ENCODE measurements around the gene MAPKAPK5. TPM values are rescaled to one million over a fixed set of nuclear protein-coding genes. Genes with fewer than 3 reads are reported as not detected.
"Not testable (repeated sequence)": the region's sequence is repeated elsewhere in the genome, so short reads cannot be mapped to it uniquely, and the experiment has no call there.

Gene MAPKAPK5
- total RNA-seq, 1 donor from 2014 or later = 68.1 TPM

- H3K27me3 Mint-ChIP-seq (ENCODE audit: low read depth); DNase-seq (ENCODE audit: low spot score); H3K4me3 Mint-ChIP-seq (ENCODE audit: low read depth); H3K27ac Mint-ChIP-seq; intact Hi-C loops (cut with micrococcal nuclease); H3K9me3 Mint-ChIP-seq: not testable (repeated sequence)
- peaks cover 21% of the 10 kb centered on the region for H3K36me3 Mint-ChIP-seq (ENCODE audit: low read depth)
- peaks cover 16% of the 10 kb centered on the region for H3K4me1 Mint-ChIP-seq (ENCODE audit: low read depth)
Observed at GRCh38 chr12:111835531-111836181, 6.4 kb upstream of the MAPKAPK5 start.

- Mint-ChIP-seq H3K27me3 (ENCODE audit: low read depth) (peaks cover 3% of the 10 kb centered on the region), H3K4me1 (ENCODE audit: low read depth) (peaks cover 25% of the 10 kb centered on the region), H3K27ac (no peak overlapping the region), H3K36me3 (ENCODE audit: low read depth) (peaks cover 30% of the 10 kb centered on the region), H3K4me3 (ENCODE audit: low read depth) (no peak overlapping the region), H3K9me3 (no peaks in the 10 kb centered on the region)
- DNase-seq (ENCODE audit: low spot score) = no peak
- intact Hi-C loops (cut with micrococcal nuclease) = no loop called here
Observed at GRCh38 chr12:111838353-111838752, 3.7 kb upstream of the MAPKAPK5 start.

DNA sequence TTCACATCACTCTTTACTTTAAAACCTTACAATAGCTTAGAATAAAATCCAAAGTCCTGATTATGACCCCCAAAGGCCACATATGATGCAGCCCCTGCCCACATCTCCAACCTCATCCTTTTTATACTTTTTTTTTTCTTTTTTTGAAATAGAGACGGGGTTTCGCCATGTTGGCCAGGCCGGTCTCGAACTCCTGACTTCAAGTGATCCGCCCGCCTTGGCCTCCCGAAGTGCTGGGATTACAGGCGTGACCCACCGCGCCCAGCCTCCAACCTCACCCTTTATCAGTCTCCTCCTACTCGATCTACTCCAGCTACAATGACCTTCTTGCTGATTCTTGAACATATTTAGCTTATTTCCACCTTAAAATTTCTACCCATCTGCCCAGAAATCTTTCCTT, 1.2 kb upstream of the MAPKAPK5 start:
- peaks cover 39% of the 10 kb centered on the region for H3K36me3 Mint-ChIP-seq (ENCODE audit: low read depth)
- H3K9me3 Mint-ChIP-seq = no peaks in the 10 kb centered on the region
- peak overlapping the region; percentile 98 for H3K27ac Mint-ChIP-seq
- peaks cover 34% of the 10 kb centered on the region for H3K4me1 Mint-ChIP-seq (ENCODE audit: low read depth)
- peak overlapping the region; percentile 95 for H3K4me3 Mint-ChIP-seq (ENCODE audit: low read depth)
- no peak for DNase-seq (ENCODE audit: low spot score)
- no peaks in the 10 kb centered on the region for H3K27me3 Mint-ChIP-seq (ENCODE audit: low read depth)
- intact Hi-C loops (cut with micrococcal nuclease) = loop anchor here (5.0 to 10.0 kb wide), 4 partner anchors 156 to 566 kb away; partner anchors contain the start of genes ACAD10, BRAP, ERP29 and RPL6

DNA sequence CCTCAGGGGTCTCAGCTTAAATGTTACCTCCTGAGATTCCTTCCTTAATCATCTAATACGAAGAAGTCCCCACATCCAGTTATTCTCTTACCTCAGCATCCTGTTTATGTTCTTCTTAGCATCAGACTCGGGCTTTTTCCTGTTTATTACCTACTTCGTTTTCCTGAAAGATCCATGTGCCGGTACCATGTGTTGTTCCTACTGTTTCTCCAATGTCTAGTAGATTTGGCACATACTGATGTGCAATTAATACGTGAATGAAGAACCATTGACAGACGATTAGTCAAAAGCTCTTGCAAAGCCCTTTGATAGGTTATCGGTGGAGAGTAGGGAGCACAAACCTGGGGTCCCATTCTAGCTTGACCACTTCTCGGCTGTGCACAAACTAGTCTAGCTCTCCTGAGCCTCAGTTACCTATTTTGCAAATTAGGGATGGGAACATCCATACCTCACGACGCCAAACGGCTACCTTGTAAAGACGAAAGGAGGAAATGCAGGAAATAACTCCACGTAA, 735 bp upstream of the MAPKAPK5 start:
- intact Hi-C loops (cut with micrococcal nuclease) = loop anchor here (5.0 to 10.0 kb wide), 4 partner anchors 156 to 566 kb away; partner anchors contain the start of genes ACAD10, BRAP, ERP29 and RPL6
- H3K36me3 Mint-ChIP-seq (ENCODE audit: low read depth) = peaks cover 43% of the 10 kb centered on the region
- DNase-seq (ENCODE audit: low spot score) = no peak
- no peaks in the 10 kb centered on the region for H3K9me3 Mint-ChIP-seq
- peak overlapping the region; percentile 95 for H3K4me3 Mint-ChIP-seq (ENCODE audit: low read depth)
- H3K27me3 Mint-ChIP-seq (ENCODE audit: low read depth) = no peaks in the 10 kb centered on the region
- H3K4me1 Mint-ChIP-seq (ENCODE audit: low read depth) = peaks cover 36% of the 10 kb centered on the region
- peak overlapping the region; percentile 98 for H3K27ac Mint-ChIP-seq

DNA sequence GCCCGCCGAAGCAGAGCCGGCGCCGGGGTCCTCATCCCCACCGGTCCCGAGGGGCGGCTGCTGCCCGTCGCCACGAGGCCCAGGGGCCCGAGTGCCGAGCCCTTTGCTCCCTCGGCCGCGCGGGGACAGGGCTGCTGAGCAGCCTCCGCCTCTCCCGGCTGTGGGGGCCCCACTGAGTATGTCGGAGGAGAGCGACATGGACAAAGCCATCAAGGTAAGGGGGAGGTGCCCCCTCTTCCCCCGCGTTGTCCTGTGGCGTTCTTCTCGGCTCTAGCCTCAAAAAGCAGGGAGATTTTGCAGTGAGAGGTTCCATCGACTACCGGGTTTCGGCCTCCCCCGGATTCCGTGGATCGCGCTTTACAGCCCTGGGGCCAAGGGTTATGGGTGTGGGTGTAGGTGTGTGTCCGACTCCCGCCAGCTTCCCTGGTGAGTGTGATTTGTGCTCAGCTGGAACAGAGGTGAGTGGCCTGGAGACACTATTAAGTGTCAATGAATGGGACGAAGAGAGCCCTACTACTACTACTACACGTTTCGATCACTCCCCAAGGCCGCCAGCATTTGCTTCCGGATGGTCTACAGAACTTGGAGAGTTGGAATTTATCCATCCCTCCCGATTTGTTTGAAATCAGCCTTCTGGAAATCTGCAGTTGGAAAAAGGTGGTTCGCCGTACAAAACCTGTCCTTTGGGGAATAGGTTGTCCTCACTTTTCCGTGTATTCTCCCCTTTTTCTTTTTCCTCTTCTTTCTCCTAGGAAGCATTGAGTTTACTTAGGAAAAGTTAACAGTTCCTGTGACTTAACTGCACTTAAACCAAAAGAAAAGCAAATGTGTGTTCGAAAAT, 748 bp downstream of the MAPKAPK5 start:
- intact Hi-C loops (cut with micrococcal nuclease) = loop anchor here (5.0 to 10.0 kb wide), 4 partner anchors 158 to 565 kb away; partner anchors contain the start of genes ACAD10, BRAP, ERP29 and RPL6
- H3K27ac Mint-ChIP-seq = peak overlapping the region; percentile 94
- H3K36me3 Mint-ChIP-seq (ENCODE audit: low read depth) = peaks cover 55% of the 10 kb centered on the region
- peaks cover 2% of the 10 kb centered on the region for H3K9me3 Mint-ChIP-seq
- peaks cover 38% of the 10 kb centered on the region for H3K4me1 Mint-ChIP-seq (ENCODE audit: low read depth)
- peak; percentile 23 for DNase-seq (ENCODE audit: low spot score)
- peak overlapping the region; percentile 97 for H3K4me3 Mint-ChIP-seq (ENCODE audit: low read depth)
- no peaks in the 10 kb centered on the region for H3K27me3 Mint-ChIP-seq (ENCODE audit: low read depth)

- H3K4me1 Mint-ChIP-seq (ENCODE audit: low read depth) = peaks cover 23% of the 10 kb centered on the region
- H3K27me3 Mint-ChIP-seq (ENCODE audit: low read depth) = no peaks in the 10 kb centered on the region
- DNase-seq (ENCODE audit: low spot score) = no peak
- H3K9me3 Mint-ChIP-seq = peaks cover 4% of the 10 kb centered on the region
- H3K36me3 Mint-ChIP-seq (ENCODE audit: low read depth) = peaks cover 56% of the 10 kb centered on the region
- intact Hi-C loops (cut with micrococcal nuclease) = loop anchor here (10.0 kb wide), 3 partner anchors 161 to 279 kb away; partner anchors contain the start of genes ACAD10, BRAP, ERP29 and TMEM116
- H3K27ac Mint-ChIP-seq = no peak overlapping the region
- H3K4me3 Mint-ChIP-seq (ENCODE audit: low read depth) = no peak overlapping the region
Observed at GRCh38 chr12:111846016-111846415, 4.0 kb downstream of the MAPKAPK5 start.

DNA sequence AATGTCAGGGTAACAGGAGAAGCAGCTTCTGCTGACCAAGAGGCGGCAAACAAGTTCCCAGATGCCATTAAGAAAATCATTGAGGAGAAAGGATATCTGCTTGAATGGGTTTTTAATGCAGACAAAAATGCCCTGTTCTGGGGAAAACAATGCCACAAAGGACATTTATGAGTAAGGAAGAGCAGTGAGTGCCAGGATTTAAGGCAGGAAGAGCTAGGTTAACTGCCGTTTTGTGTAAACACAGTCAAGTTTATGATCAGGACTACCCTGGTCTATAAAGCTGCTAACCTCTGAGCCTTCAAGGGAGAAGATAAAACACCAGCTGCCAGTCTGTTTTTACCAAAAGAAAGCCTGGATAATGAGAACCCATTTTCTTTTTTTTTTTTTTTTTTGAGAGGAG, 8.5 kb downstream of the MAPKAPK5 start:
- intact Hi-C loops (cut with micrococcal nuclease) = no loop called here
- Mint-ChIP-seq H3K4me3 (ENCODE audit: low read depth) (no peak overlapping the region), H3K36me3 (ENCODE audit: low read depth) (peaks cover 66% of the 10 kb centered on the region), H3K27me3 (ENCODE audit: low read depth) (no peaks in the 10 kb centered on the region), H3K4me1 (ENCODE audit: low read depth) (peaks cover 8% of the 10 kb centered on the region), H3K9me3 (peaks cover 4% of the 10 kb centered on the region), H3K27ac (no peak overlapping the region)
- no peak for DNase-seq (ENCODE audit: low spot score)

DNA sequence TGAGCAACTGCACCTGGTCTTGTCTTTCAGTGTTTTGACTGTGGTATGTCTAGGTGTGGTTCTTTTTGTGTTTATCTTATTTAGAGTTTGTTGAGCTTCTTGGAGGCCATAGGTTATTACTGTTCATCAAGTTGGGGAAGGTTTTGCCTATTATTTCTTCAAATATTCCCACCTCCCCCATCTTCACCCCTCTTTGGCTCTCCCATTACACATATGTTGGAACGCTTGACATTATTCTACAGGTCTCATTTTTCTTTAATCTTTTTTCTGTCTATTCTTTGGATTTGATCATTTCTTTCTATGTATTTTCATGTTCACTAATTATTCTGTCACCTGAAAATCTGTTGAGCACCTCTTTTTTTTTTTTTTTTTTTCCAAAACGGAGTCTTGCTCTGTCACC, 16.2 kb downstream of the MAPKAPK5 start:
- Mint-ChIP-seq H3K4me3 (ENCODE audit: low read depth) (no peak overlapping the region), H3K36me3 (ENCODE audit: low read depth) (peaks cover 40% of the 10 kb centered on the region), H3K27ac (no peak overlapping the region), H3K27me3 (ENCODE audit: low read depth) (no peaks in the 10 kb centered on the region), H3K4me1 (ENCODE audit: low read depth) (peaks cover 6% of the 10 kb centered on the region), H3K9me3 (no peaks in the 10 kb centered on the region)
- DNase-seq (ENCODE audit: low spot score) = no peak
- intact Hi-C loops (cut with micrococcal nuclease) = no loop called here

DNA sequence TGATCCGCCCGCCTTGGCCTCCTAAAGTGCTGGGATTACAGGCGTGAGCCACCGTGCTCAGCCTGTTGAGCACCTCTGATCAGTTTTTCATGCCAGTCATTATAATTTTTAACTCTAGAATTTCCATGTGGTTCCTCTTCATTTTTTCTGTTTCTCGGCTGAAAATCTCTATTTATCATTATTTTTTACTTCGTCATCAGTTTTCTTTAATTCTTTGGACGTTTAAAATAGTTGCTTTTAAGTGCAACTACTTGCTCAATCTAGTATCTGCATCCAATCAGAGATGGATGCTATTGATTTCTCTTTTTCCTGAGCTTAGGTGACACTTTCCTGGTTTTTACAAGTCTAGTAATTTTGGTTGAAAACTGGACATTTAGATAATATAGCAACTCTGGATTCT, 16.8 kb downstream of the MAPKAPK5 start:
- H3K4me1 Mint-ChIP-seq (ENCODE audit: low read depth) = peaks cover 6% of the 10 kb centered on the region
- no peaks in the 10 kb centered on the region for H3K27me3 Mint-ChIP-seq (ENCODE audit: low read depth)
- no peak overlapping the region for H3K4me3 Mint-ChIP-seq (ENCODE audit: low read depth)
- DNase-seq (ENCODE audit: low spot score) = no peak
- intact Hi-C loops (cut with micrococcal nuclease) = no loop called here
- peaks cover 41% of the 10 kb centered on the region for H3K36me3 Mint-ChIP-seq (ENCODE audit: low read depth)
- no peak overlapping the region for H3K27ac Mint-ChIP-seq
- no peaks in the 10 kb centered on the region for H3K9me3 Mint-ChIP-seq

DNA sequence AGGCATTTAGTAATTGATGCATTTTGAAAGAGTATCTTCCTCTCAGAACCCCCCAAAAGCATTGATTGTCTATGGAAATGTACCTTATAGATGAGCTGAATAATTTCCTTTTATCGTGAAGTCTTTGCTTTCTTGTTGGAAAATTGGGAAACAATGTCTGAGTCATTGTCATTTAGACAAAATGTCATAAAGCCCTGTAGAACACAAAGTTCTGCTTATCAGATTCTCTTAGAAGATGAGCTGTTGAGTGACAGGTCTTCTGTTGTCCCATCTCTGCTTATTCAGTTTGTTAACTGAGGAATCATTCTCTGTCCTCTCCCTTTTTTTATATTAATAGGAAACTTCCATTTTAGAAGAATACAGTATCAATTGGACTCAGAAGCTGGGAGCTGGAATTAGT, 22.9 kb downstream of the MAPKAPK5 start:
- Mint-ChIP-seq H3K27ac (no peak overlapping the region), H3K36me3 (ENCODE audit: low read depth) (peaks cover 52% of the 10 kb centered on the region), H3K9me3 (no peaks in the 10 kb centered on the region), H3K4me1 (ENCODE audit: low read depth) (peaks cover 7% of the 10 kb centered on the region), H3K4me3 (ENCODE audit: low read depth) (no peak overlapping the region), H3K27me3 (ENCODE audit: low read depth) (no peaks in the 10 kb centered on the region)
- intact Hi-C loops (cut with micrococcal nuclease) = no loop called here
- DNase-seq (ENCODE audit: low spot score) = no peak

- Mint-ChIP-seq H3K4me3 (ENCODE audit: low read depth) (no peak overlapping the region), H3K27me3 (ENCODE audit: low read depth) (no peaks in the 10 kb centered on the region), H3K27ac (no peak overlapping the region), H3K9me3 (no peaks in the 10 kb centered on the region), H3K36me3 (ENCODE audit: low read depth) (peaks cover 63% of the 10 kb centered on the region), H3K4me1 (ENCODE audit: low read depth) (peaks cover 5% of the 10 kb centered on the region)
- no peak for DNase-seq (ENCODE audit: low spot score)
- intact Hi-C loops (cut with micrococcal nuclease) = no loop called here
Observed at GRCh38 chr12:111867531-111867930, 25.5 kb downstream of the MAPKAPK5 start.

- Mint-ChIP-seq H3K27ac (no peak overlapping the region), H3K4me1 (ENCODE audit: low read depth) (peaks cover 4% of the 10 kb centered on the region), H3K27me3 (ENCODE audit: low read depth) (no peaks in the 10 kb centered on the region), H3K36me3 (ENCODE audit: low read depth) (peaks cover 69% of the 10 kb centered on the region), H3K4me3 (ENCODE audit: low read depth) (no peak overlapping the region), H3K9me3 (no peaks in the 10 kb centered on the region)
- DNase-seq (ENCODE audit: low spot score) = no peak
- intact Hi-C loops (cut with micrococcal nuclease) = no loop called here
Observed at GRCh38 chr12:111868676-111869588, 26.9 kb downstream of the MAPKAPK5 start.
